Measurements from ENCODE around the gene IL1B.

IL1B gene

DNA sequence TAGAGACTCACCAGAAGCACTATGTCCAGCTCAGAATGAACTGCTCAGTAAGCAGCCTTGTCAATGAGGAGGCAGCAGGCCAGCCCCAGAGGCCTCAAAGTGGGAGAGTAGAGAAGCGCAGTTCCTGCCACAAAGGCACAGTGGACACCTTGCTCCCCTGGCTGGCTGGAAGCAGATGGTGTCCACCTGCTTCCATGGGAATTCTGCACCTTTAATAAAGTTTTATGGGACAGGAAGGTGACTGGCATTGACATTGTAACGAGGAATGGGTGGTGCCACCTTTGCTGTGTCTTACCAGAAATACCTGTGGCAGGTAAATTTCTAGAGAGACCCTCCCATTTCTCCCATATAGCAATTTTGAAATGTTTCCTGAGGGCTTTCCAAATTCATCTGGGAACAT is 6.7 kb upstream of the IL1B start:
- H3K27me3 ChIP-seq (ENCODE audit: control insufficient read depth in 1 of 2, insufficient read depth in 1 of 2, low read length in 2 of 2), result peaks cover 4 to 13% of the 10 kb centered on the region in 2 experiments
- H2BK12ac ChIP-seq (ENCODE audit: low read length in 2 of 2), result no peak overlapping the region
- no peak overlapping the region for H2BK15ac ChIP-seq (ENCODE audit: low read depth, poor library complexity, severe bottlenecking)
- H3K4me3 ChIP-seq (ENCODE audit: insufficient read depth in 1 of 2, low read depth in 1 of 2, low read length in 2 of 2), result no peak overlapping the region
- H4K8ac ChIP-seq (ENCODE audit: low read length), result no peak overlapping the region
- H2AK5ac ChIP-seq (ENCODE audit: low read length, severe bottlenecking), result no peak overlapping the region
- H3K27ac ChIP-seq (ENCODE audit: low read length, poor library complexity, severe bottlenecking), result no peak overlapping the region
- no peak overlapping the region for H3K23ac ChIP-seq (ENCODE audit: low read length in 2 of 2)
- H3K9ac ChIP-seq (ENCODE audit: low read length), result no peak overlapping the region
- WGBS, result 77% methylated on average over 2 of the region's 2 CpGs
- no peaks in the 10 kb centered on the region for H3K79me1 ChIP-seq (replicated peaks; ENCODE audit: low read length, poor library complexity, severe bottlenecking)
- no peak overlapping the region for H2AFZ ChIP-seq (ENCODE audit: low read depth, low read length)
- no peaks in the 10 kb centered on the region for H3K9me3 ChIP-seq (ENCODE audit: control insufficient read depth, low read length)
- no peak overlapping the region for H3K4ac ChIP-seq (ENCODE audit: low read depth in 1 of 2, low read length in 2 of 2)
- H3K18ac ChIP-seq (ENCODE audit: low read depth in 1 of 2, low read length in 2 of 2), result no peak overlapping the region
- H2BK5ac ChIP-seq (ENCODE audit: low read depth, low read length, poor library complexity, severe bottlenecking), result no peak overlapping the region
- no peak for DNase-seq
- no peaks in the 10 kb centered on the region for H3K4me1 ChIP-seq (ENCODE audit: control insufficient read depth, insufficient read depth, low read depth, low read length)
- H2BK120ac ChIP-seq (ENCODE audit: low read depth, low read length), result no peak overlapping the region
- no peak overlapping the region for H4K91ac ChIP-seq (ENCODE audit: low read length)
- no peak overlapping the region for H3K14ac ChIP-seq (ENCODE audit: low read length in 2 of 2)
- H3K4me2 ChIP-seq (ENCODE audit: low read length, poor library complexity, severe bottlenecking), result no peak overlapping the region
- H3K36me3 ChIP-seq (ENCODE audit: control insufficient read depth in 1 of 2, insufficient read depth in 2 of 2, low read depth in 1 of 2, low read length in 2 of 2), result no peaks in the 10 kb centered on the region

DNA sequence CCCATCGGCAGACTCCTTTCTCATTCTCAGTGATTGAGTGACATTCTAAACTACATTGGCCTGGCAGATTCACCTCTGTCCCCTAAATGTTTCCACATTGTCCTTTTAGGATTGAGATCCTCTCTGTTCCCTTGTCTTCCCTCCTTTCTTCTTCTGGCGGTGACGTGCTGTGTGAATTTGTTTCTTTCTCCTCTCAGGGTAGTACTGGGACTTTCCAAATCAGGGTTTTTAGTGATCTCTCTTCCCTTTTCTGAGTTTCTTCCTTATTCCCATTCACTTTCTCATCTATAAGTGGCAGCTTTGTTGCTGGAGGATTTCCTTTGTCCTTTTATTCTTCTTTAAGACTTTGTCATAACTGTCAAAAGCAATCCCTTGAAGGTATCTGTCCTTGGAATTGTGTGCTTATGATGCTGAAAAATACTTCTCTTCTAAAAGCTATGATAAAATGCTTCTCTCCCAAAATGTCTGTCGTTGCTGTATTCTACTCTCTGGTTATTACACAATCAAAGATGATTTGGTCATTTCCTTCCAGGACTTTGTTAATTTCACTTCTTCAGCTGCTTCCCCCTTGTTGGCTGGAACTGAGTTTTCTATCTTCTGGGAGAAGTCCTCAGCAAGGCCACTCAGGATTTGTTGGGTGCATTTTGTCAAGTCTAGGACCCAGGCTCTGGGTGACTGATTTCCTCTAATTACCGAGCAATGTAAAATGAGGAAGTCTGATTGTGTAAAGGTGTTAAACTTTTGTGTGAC is 4.9 kb upstream of the IL1B start:
- no peak overlapping the region for H2AK5ac ChIP-seq (ENCODE audit: low read length, severe bottlenecking)
- H3K36me3 ChIP-seq (ENCODE audit: control insufficient read depth in 1 of 2, insufficient read depth in 2 of 2, low read depth in 1 of 2, low read length in 2 of 2), result no peaks in the 10 kb centered on the region
- H3K4me1 ChIP-seq (ENCODE audit: control insufficient read depth, insufficient read depth, low read depth, low read length), result no peaks in the 10 kb centered on the region
- no peak overlapping the region for H2AFZ ChIP-seq (ENCODE audit: low read depth, low read length)
- no peak overlapping the region for H3K4me3 ChIP-seq (ENCODE audit: insufficient read depth in 1 of 2, low read depth in 1 of 2, low read length in 2 of 2)
- no peak overlapping the region for H4K91ac ChIP-seq (ENCODE audit: low read length)
- no peak overlapping the region for H3K27ac ChIP-seq (ENCODE audit: low read length, poor library complexity, severe bottlenecking)
- no peak overlapping the region for H3K9ac ChIP-seq (ENCODE audit: low read length)
- H3K27me3 ChIP-seq (ENCODE audit: control insufficient read depth in 1 of 2, insufficient read depth in 1 of 2, low read length in 2 of 2), result peaks cover 4 to 13% of the 10 kb centered on the region in 2 experiments
- H3K23ac ChIP-seq (ENCODE audit: low read length in 2 of 2), result no peak overlapping the region
- H2BK5ac ChIP-seq (ENCODE audit: low read depth, low read length, poor library complexity, severe bottlenecking), result no peak overlapping the region
- H3K79me1 ChIP-seq (replicated peaks; ENCODE audit: low read length, poor library complexity, severe bottlenecking), result no peaks in the 10 kb centered on the region
- no peak overlapping the region for H4K8ac ChIP-seq (ENCODE audit: low read length)
- no peak overlapping the region for H3K14ac ChIP-seq (ENCODE audit: low read length in 2 of 2)
- H3K4me2 ChIP-seq (ENCODE audit: low read length, poor library complexity, severe bottlenecking), result no peak overlapping the region
- no peak overlapping the region for H3K4ac ChIP-seq (ENCODE audit: low read depth in 1 of 2, low read length in 2 of 2)
- no peak overlapping the region for H2BK15ac ChIP-seq (ENCODE audit: low read depth, poor library complexity, severe bottlenecking)
- no peaks in the 10 kb centered on the region for H3K9me3 ChIP-seq (ENCODE audit: control insufficient read depth, low read length)
- no peak overlapping the region for H2BK120ac ChIP-seq (ENCODE audit: low read depth, low read length)
- no peak for DNase-seq
- 98% methylated on average over 5 of the region's 5 CpGs for WGBS
- no peak overlapping the region for H2BK12ac ChIP-seq (ENCODE audit: low read length in 2 of 2)
- no peak overlapping the region for H3K18ac ChIP-seq (ENCODE audit: low read depth in 1 of 2, low read length in 2 of 2)

DNA sequence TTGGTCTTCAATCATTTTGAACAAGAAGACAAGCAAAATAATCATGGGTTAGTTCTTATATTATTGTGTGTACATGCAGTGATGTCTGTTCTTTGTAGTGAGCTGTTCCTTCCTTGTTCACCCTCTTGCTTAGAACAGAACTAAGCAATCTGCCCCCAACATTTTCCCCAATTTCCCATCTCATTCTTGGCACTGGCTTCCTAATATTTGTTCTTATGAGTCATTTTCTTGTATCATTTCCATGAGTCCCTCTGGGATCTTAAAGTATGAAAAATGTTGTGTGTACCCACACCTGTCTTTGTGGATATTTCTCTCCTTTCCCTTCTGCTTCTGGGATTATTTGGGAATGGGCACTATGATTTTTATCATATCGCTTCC is 3.5 kb upstream of the IL1B start:
- no peak overlapping the region for H3K9ac ChIP-seq (ENCODE audit: low read length)
- no peak overlapping the region for H3K4me3 ChIP-seq (ENCODE audit: insufficient read depth in 1 of 2, low read depth in 1 of 2, low read length in 2 of 2)
- no peak overlapping the region for H3K18ac ChIP-seq (ENCODE audit: low read depth in 1 of 2, low read length in 2 of 2)
- no peak overlapping the region for H4K91ac ChIP-seq (ENCODE audit: low read length)
- no peaks in the 10 kb centered on the region for H3K9me3 ChIP-seq (ENCODE audit: control insufficient read depth, low read length)
- H2BK120ac ChIP-seq (ENCODE audit: low read depth, low read length), result no peak overlapping the region
- H2BK15ac ChIP-seq (ENCODE audit: low read depth, poor library complexity, severe bottlenecking), result no peak overlapping the region
- no peak overlapping the region for H3K4me2 ChIP-seq (ENCODE audit: low read length, poor library complexity, severe bottlenecking)
- H3K4ac ChIP-seq (ENCODE audit: low read depth in 1 of 2, low read length in 2 of 2), result no peak overlapping the region
- no peak for DNase-seq
- no peak overlapping the region for H2BK12ac ChIP-seq (ENCODE audit: low read length in 2 of 2)
- H3K14ac ChIP-seq (ENCODE audit: low read length in 2 of 2), result no peak overlapping the region
- no peak overlapping the region for H2AFZ ChIP-seq (ENCODE audit: low read depth, low read length)
- no peaks in the 10 kb centered on the region for H3K79me1 ChIP-seq (replicated peaks; ENCODE audit: low read length, poor library complexity, severe bottlenecking)
- H4K8ac ChIP-seq (ENCODE audit: low read length), result no peak overlapping the region
- WGBS, result 100% methylated on average over 1 of the region's 1 CpG
- H3K36me3 ChIP-seq (ENCODE audit: control insufficient read depth in 1 of 2, insufficient read depth in 2 of 2, low read depth in 1 of 2, low read length in 2 of 2), result no peaks in the 10 kb centered on the region
- no peak overlapping the region for H2BK5ac ChIP-seq (ENCODE audit: low read depth, low read length, poor library complexity, severe bottlenecking)
- H3K23ac ChIP-seq (ENCODE audit: low read length in 2 of 2), result no peak overlapping the region
- H2AK5ac ChIP-seq (ENCODE audit: low read length, severe bottlenecking), result no peak overlapping the region
- H3K4me1 ChIP-seq (ENCODE audit: control insufficient read depth, insufficient read depth, low read depth, low read length), result no peaks in the 10 kb centered on the region
- H3K27ac ChIP-seq (ENCODE audit: low read length, poor library complexity, severe bottlenecking), result no peak overlapping the region
- peaks cover 4 to 16% of the 10 kb centered on the region in 2 experiments for H3K27me3 ChIP-seq (ENCODE audit: control insufficient read depth in 1 of 2, insufficient read depth in 1 of 2, low read length in 2 of 2)

DNA sequence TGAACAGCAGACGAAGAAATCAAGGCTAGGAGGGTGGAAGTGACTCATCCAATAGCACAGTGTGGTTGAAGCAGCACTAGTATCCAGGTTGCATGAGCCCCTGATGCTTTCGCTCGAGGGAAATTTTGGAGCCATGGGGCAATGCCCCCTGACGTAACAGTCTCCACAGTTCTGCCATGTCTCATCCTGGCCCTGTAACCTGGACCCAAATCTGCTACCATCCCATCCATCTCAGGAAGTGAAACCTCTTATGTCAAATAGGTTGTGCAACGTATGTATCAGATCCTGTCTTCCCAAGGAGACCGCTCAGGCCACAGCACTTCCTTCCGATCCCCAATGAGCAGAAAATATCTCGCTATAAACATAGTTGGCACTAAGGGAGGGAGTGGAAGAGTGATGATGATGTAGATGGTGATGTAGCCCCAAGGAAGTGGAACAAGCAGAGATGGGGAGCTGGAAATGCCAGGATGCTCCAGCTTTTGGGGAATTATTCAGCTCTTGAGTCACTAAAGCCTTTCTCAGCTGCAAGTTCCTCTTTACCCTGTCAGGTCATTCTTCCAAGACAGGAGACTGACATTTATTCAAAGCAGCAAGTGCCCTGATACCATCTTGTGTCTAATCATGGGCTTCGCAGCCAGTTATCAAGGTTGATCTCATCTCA is 3.0 kb upstream of the IL1B start:
- Histone ChIP-seq H3K36me3 (ENCODE audit: control insufficient read depth in 1 of 2, insufficient read depth in 2 of 2, low read depth in 1 of 2, low read length in 2 of 2) (no peaks in the 10 kb centered on the region), H3K27me3 (ENCODE audit: control insufficient read depth in 1 of 2, insufficient read depth in 1 of 2, low read length in 2 of 2) (peaks cover 4 to 16% of the 10 kb centered on the region in 2 experiments), H3K14ac (ENCODE audit: low read length in 2 of 2) (no peak overlapping the region), H3K4ac (ENCODE audit: low read depth in 1 of 2, low read length in 2 of 2) (no peak overlapping the region), H3K18ac (ENCODE audit: low read depth in 1 of 2, low read length in 2 of 2) (no peak overlapping the region), H3K79me1 (replicated peaks; ENCODE audit: low read length, poor library complexity, severe bottlenecking) (no peaks in the 10 kb centered on the region), H3K4me1 (ENCODE audit: control insufficient read depth, insufficient read depth, low read depth, low read length) (peaks cover 1% of the 10 kb centered on the region), H4K91ac (ENCODE audit: low read length) (no peak overlapping the region), H2BK12ac (ENCODE audit: low read length in 2 of 2) (no peak overlapping the region), H3K4me3 (ENCODE audit: insufficient read depth in 1 of 2, low read depth in 1 of 2, low read length in 2 of 2) (no peak overlapping the region), H2AK5ac (ENCODE audit: low read length, severe bottlenecking) (no peak overlapping the region), H3K27ac (ENCODE audit: low read length, poor library complexity, severe bottlenecking) (no peak overlapping the region), H2BK120ac (ENCODE audit: low read depth, low read length) (no peak overlapping the region), H3K4me2 (ENCODE audit: low read length, poor library complexity, severe bottlenecking) (no peak overlapping the region), H3K23ac (ENCODE audit: low read length in 2 of 2) (no peak overlapping the region), H2AFZ (ENCODE audit: low read depth, low read length) (no peak overlapping the region), H3K9ac (ENCODE audit: low read length) (no peak overlapping the region), H2BK5ac (ENCODE audit: low read depth, low read length, poor library complexity, severe bottlenecking) (no peak overlapping the region), H4K8ac (ENCODE audit: low read length) (no peak overlapping the region), H2BK15ac (ENCODE audit: low read depth, poor library complexity, severe bottlenecking) (no peak overlapping the region), H3K9me3 (ENCODE audit: control insufficient read depth, low read length) (no peaks in the 10 kb centered on the region)
- no peak for DNase-seq
- 93% methylated on average over 9 of the region's 9 CpGs for WGBS

All from mesenchymal stem cell (in vitro differentiated cells and primary cell).